DND-41 (cell line): ENCODE data around the gene TMPRSS4.

Experiments used
- EZH2 ChIP-seq: IDR thresholded peaks from 3 replicates; pipeline ENCODE4 v1.6.1; 2012; ENCODE audit warnings: borderline replicate concordance, low read depth, mild to moderate bottlenecking, moderate library complexity, low read length, inconsistent platforms; ENCODE audit not compliant: severe bottlenecking
- TF ChIP-seq, protein P1 (sequence below): IDR thresholded peaks from 2 replicates; pipeline ENCODE4 v1.5.1; 2012; ENCODE audit warnings: borderline replicate concordance, low read length, moderate library complexity, mild to moderate bottlenecking; ENCODE audit not compliant: poor library complexity, severe bottlenecking; ENCODE audit errors: extremely low read depth

DNA sequence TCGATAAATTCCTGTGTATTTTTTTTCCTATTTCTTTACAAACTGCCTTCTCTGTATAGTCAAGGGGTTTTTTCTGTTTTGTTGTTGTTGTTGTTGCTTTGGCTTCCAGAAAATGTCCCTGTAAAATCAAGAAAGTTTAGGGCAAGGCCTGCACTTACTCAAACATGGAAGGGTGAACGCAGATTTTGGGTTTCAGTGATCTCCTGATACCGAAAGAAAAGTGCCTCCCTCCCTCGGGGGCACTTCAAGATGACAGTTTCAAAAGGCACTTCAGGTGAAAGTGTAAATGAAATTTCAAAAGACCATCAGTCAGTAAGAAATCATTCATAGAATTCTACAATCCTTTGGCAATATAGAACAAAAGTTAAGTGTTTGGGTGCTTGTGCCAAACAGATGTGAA is 43.4 kb upstream of the TMPRSS4 start:
- no peak for TF ChIP-seq EZH2
- TF ChIP-seq, protein P1, sequence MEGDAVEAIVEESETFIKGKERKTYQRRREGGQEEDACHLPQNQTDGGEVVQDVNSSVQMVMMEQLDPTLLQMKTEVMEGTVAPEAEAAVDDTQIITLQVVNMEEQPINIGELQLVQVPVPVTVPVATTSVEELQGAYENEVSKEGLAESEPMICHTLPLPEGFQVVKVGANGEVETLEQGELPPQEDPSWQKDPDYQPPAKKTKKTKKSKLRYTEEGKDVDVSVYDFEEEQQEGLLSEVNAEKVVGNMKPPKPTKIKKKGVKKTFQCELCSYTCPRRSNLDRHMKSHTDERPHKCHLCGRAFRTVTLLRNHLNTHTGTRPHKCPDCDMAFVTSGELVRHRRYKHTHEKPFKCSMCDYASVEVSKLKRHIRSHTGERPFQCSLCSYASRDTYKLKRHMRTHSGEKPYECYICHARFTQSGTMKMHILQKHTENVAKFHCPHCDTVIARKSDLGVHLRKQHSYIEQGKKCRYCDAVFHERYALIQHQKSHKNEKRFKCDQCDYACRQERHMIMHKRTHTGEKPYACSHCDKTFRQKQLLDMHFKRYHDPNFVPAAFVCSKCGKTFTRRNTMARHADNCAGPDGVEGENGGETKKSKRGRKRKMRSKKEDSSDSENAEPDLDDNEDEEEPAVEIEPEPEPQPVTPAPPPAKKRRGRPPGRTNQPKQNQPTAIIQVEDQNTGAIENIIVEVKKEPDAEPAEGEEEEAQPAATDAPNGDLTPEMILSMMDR: no peak
